ENCODE data around the gene GARNL3.

Gene GARNL3

DNA sequence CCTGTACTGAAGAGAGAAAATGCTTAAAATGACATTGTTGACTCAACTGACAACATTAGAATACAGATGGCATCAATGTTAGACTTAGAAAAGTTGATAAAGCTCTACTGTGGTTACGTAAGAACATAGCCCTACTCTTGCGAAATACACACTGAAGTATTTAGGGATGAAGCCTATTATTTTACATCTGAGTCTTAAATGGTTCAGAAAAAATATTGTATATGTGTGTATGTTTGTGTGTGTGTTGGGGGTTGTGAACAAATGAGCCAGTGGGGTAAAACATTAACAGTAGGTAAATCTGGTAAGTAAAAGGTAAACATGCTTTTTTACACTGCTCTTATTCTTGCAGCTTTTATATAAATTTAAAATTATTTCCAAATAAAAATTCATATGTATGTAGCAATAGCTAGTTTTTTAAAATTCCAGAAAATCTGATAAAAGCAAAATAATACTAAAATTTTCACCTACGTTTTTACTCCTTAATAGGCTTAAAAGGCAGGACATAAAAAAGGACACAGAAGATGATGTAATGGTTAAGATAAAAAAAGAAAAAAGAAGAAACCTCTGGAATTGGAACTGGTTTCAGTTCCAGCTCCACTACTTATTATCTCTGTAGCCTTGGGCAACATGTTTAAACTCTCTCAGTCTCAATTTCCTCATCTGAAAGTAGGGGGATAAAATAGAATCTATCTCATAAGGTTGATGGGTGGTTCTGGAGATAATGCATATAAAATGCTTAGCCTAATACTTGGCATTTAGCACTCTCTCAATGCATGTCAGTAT lies 44.3 kb downstream of the GARNL3 start:
- TF ChIP-seq, protein P1, sequence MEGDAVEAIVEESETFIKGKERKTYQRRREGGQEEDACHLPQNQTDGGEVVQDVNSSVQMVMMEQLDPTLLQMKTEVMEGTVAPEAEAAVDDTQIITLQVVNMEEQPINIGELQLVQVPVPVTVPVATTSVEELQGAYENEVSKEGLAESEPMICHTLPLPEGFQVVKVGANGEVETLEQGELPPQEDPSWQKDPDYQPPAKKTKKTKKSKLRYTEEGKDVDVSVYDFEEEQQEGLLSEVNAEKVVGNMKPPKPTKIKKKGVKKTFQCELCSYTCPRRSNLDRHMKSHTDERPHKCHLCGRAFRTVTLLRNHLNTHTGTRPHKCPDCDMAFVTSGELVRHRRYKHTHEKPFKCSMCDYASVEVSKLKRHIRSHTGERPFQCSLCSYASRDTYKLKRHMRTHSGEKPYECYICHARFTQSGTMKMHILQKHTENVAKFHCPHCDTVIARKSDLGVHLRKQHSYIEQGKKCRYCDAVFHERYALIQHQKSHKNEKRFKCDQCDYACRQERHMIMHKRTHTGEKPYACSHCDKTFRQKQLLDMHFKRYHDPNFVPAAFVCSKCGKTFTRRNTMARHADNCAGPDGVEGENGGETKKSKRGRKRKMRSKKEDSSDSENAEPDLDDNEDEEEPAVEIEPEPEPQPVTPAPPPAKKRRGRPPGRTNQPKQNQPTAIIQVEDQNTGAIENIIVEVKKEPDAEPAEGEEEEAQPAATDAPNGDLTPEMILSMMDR (IDR thresholded peaks at IDR 0.05; ENCODE audit: low read depth, low read length, missing control alignments): no peak
- DNase-seq (ENCODE audit: low read depth): no peak
- no peak overlapping the region for H3K4me3 ChIP-seq (ENCODE audit: low read depth, low read length)

DNA sequence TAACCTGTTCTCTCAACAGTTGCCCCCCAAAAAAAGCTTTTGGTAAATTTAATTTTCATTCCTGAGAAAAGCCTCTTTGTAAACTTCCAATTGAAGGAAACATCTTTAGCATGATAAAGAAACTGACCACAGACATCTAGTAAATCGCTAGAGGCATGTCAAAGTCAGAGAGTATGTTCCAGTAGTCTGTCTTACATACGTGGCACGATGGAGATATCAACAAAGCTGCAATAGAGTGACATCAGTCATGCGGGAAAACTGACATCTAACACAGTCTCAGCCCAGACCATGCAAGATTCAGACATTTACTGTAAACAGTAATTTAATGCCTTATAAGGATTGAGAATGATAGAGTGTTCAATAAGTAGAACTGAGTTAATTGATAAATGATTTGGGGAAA lies 45.1 kb downstream of the GARNL3 start:
- no peak overlapping the region for H3K4me3 ChIP-seq (ENCODE audit: low read depth, low read length)
- TF ChIP-seq, protein P1 (IDR thresholded peaks at IDR 0.05; ENCODE audit: low read depth, low read length, missing control alignments): no peak
- DNase-seq (ENCODE audit: low read depth): no peak

DNA sequence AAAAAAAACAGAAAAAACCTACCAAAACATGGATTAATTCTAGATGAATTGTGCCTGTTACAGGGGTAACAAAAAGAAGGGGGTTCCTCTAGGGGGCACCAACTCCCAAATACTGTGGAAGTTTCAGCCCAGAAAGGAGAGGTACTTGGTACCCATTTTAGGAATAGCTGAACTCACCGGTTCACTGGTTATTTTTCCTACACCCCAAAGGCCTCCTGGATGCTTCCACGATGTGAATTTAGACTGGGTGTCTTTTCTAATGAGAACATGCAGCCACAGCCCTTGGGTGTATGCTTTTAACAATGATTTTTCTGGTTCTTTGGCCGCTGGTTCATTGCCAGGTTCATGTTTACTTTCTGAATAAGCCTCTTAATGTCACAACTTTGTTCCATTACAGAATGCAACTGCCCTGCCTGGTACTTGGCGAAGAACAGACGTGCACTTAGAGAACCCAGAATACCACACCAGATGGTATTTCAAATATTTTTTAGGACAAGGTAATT lies 46.7 kb downstream of the GARNL3 start:
- TF ChIP-seq, protein P1 (IDR thresholded peaks at IDR 0.05; ENCODE audit: low read depth, low read length, missing control alignments): peak; percentile 28
- no peak overlapping the region for H3K4me3 ChIP-seq (ENCODE audit: low read depth, low read length)
- no peak for DNase-seq (ENCODE audit: low read depth)

DNA sequence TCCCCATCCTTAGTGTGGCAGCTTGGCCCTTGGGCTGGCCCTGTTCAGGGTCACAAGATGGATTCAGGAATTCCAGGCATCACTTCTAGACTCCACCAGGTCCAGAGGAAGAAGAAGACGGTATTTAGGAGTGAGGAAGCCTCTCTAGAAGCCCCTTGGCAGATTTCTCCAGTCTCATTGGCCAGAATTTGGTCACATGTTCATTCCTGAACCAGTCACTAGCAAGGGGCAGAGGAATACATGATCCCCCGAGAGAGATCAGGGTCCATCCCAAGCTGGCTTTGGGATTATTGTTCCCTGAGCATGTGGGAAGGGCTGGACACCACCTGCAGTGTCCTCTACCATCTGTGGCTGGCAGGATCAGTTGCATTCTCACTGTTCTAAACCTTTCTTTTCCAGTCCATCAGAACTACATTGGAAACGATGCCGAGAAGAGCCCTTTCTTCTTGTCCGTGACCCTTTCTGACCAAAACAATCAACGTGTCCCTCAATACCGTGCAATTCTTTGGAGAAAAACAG lies 48.5 kb downstream of the GARNL3 start:
- TF ChIP-seq, protein P1 (IDR thresholded peaks at IDR 0.05; ENCODE audit: low read depth, low read length, missing control alignments): no peak
- DNase-seq (ENCODE audit: low read depth): no peak
- no peak overlapping the region for H3K4me3 ChIP-seq (ENCODE audit: low read depth, low read length)

GRCh38 chr9:127314911-127315310 lies 50.3 kb downstream of the GARNL3 start:
- DNase-seq (ENCODE audit: low read depth): no peak

DNA sequence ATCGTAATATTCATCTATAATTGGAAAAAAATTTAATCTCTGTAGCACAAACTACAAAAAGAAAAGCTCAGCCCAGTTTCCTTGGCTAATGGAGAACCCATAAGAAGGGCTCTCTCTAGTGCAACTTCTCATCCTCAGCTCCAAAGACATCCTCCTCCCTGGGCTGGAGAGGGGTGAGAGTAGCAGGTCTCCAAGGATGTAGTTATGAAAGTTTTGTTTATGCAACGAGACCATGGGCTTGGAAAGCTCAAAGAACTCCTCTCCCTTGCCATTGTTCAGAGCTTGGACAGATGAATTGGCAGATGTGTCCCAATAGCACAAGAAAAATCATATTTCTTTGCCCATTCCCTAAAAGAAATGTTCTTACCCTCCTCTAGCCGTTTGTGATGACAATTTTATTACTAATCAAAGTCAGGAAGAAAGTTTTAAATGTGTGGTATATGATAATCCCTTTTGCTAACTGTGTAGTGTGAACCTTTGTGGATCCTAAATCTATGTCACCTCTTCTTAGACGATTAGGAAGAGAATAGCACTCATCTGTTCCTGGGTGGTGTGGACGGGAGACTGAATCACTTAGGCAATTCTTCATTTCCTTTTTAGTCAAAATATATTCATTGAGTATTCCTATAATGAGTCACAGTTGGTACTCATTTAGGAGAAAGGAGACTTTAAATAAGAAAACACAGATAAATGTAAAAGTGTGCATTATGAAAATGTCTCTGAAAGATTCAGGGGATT lies 52.2 kb downstream of the GARNL3 start:
- DNase-seq (ENCODE audit: low read depth): no peak
- H3K4me3 ChIP-seq (ENCODE audit: low read depth, low read length): no peak overlapping the region
- TF ChIP-seq, protein P1 (IDR thresholded peaks at IDR 0.05; ENCODE audit: low read depth, low read length, missing control alignments): no peak

More at GRCh38 chr9:127314911-127315310, 50.3 kb downstream of the GARNL3 start:
- H3K4me3 ChIP-seq (ENCODE audit: low read depth, low read length): no peak overlapping the region
- TF ChIP-seq, protein P1 (IDR thresholded peaks at IDR 0.05; ENCODE audit: low read depth, low read length, missing control alignments): no peak
